DOHH2 (cell line): Measurements from ENCODE around the gene CAPN10.
"Not testable (repeated sequence)": the region's sequence is repeated elsewhere in the genome, so short reads cannot be mapped to it uniquely, and the experiment has no call there.

Source experiments
- H3F3A ChIP-seq: fragments of 200-600 bp; sonication (generic), shearing (Covaris generic); 2 replicates; pipeline ENCODE4 v1.6.0; 2016; ENCODE audit warnings: antibody characterized with exemption, mild to moderate bottlenecking; ENCODE audit not compliant: control insufficient read depth, insufficient read depth
- H3K27ac ChIP-seq: fragments of 200-600 bp; sonication (generic); 2 replicates; pipeline ENCODE4 v1.5.1; 2014; ENCODE audit warnings: low read depth, mild to moderate bottlenecking, low read length, moderate library complexity
- H3K27me3 ChIP-seq: fragments of 200-600 bp; sonication (generic); 2 replicates; pipeline ENCODE4 v1.6.1; 2014; ENCODE audit warnings: mild to moderate bottlenecking, low read length, mixed read lengths; ENCODE audit not compliant: control insufficient read depth
- H3K36me3 ChIP-seq: fragments of 200-600 bp; sonication (generic); 2 replicates; pipeline ENCODE4 v1.6.1; 2014; ENCODE audit warnings: mild to moderate bottlenecking, low read length, moderate library complexity, mixed read lengths; ENCODE audit not compliant: control insufficient read depth
- H3K4me1 ChIP-seq: fragments of 200-600 bp; sonication (generic); 2 replicates; pipeline ENCODE4 v1.6.1; 2014; ENCODE audit warnings: mild to moderate bottlenecking, low read length, mixed read lengths; ENCODE audit not compliant: control insufficient read depth
- H3K4me2 ChIP-seq: fragments of 200-600 bp; sonication (generic); 2 replicates; pipeline ENCODE4 v1.6.0; 2014; ENCODE audit warnings: mild to moderate bottlenecking, low read length, moderate library complexity
- H3K4me3 ChIP-seq: fragments of 200-600 bp; sonication (generic); 2 replicates; pipeline ENCODE4 v1.5.1; 2014; ENCODE audit warnings: mild to moderate bottlenecking, low read length, mixed read lengths
- H3K79me2 ChIP-seq: fragments of 200-600 bp; sonication (generic); 2 replicates; pipeline ENCODE4 v1.6.1; 2014; ENCODE audit warnings: mild to moderate bottlenecking, low read length, mixed read lengths; ENCODE audit not compliant: control insufficient read depth
- H3K9me2 ChIP-seq: fragments of 200-600 bp; sonication (generic); replicated peaks from 2 replicates; pipeline ENCODE4 v1.6.1; 2014; ENCODE audit warnings: mild to moderate bottlenecking, low read length, mixed read lengths; ENCODE audit not compliant: control insufficient read depth
- H3K9me3 ChIP-seq: fragments of 200-600 bp; sonication (generic); 2 replicates; pipeline ENCODE4 v1.6.1; 2014; ENCODE audit warnings: antibody characterized with exemption, low read length, mixed read lengths; ENCODE audit not compliant: control insufficient read depth, insufficient read depth
- H4K20me1 ChIP-seq: fragments of 200-600 bp; sonication (generic); 2 replicates; pipeline ENCODE4 v1.6.0; 2014; ENCODE audit warnings: low read depth, mild to moderate bottlenecking, antibody characterized with exemption, low read length, moderate library complexity; ENCODE audit not compliant: control insufficient read depth, insufficient read depth
- CTCF ChIP-seq: fragments of 200-600 bp; sonication (generic); IDR thresholded peaks from one replicate; pipeline ENCODE4 v1.5.1; 2014; ENCODE audit warnings: antibody characterized with exemption, mild to moderate bottlenecking, low read depth, low read length; ENCODE audit not compliant: poor library complexity, severe bottlenecking
- EZH2phosphoT487 ChIP-seq: fragments of 200-600 bp; sonication (generic); IDR thresholded peaks from 2 replicates; pipeline ENCODE4 v1.6.1; 2017; ENCODE audit warnings: borderline replicate concordance, mild to moderate bottlenecking, antibody characterized with exemption, low read length, moderate library complexity, mixed read lengths

The CAPN10 gene

GRCh38 chr2:240586198-240586918 is at the start of gene CAPN10:
Gene CAPN10, plus strand, starts transcription at chr2:240586734. Its CDS starts 178 bp downstream, at chr2:240586912.
- H3K9me3 ChIP-seq = no peaks in the 10 kb centered on the region
- H3K4me2 ChIP-seq = peak within 1 kb of the TSS; percentile 96
- peaks cover 54% of the 10 kb centered on the region for H3K36me3 ChIP-seq
- H3K79me2 ChIP-seq = peaks cover 85% of the 10 kb centered on the region
- peak within 1 kb of the TSS; percentile 98 for H3K27ac ChIP-seq
- peaks cover 57% of the 10 kb centered on the region for H3K4me1 ChIP-seq
- peaks cover 18% of the 10 kb centered on the region for H3F3A ChIP-seq
- H4K20me1 ChIP-seq = peaks cover 13% of the 10 kb centered on the region
- H3K4me3 ChIP-seq = peak within 1 kb of the TSS; percentile 78
- no peaks in the 10 kb centered on the region for H3K27me3 ChIP-seq
- no peaks in the 10 kb centered on the region for H3K9me2 ChIP-seq
- TF ChIP-seq EZH2phosphoT487 = no peak
- TF ChIP-seq CTCF = no peak

- Histone ChIP-seq H3K9me2 (no peaks in the 10 kb centered on the region), H3K27ac (no peak overlapping the region), H3K4me1 (no peaks in the 10 kb centered on the region), H3K4me3 (no peak overlapping the region), H3K36me3 (peaks cover 74% of the 10 kb centered on the region), H3K9me3 (peaks cover 11% of the 10 kb centered on the region; the same call in 1 of the 2 replicates), H3K79me2 (peaks cover 11% of the 10 kb centered on the region), H3K4me2 (no peak overlapping the region), H3F3A (no peaks in the 10 kb centered on the region), H4K20me1 (no peaks in the 10 kb centered on the region), H3K27me3 (no peaks in the 10 kb centered on the region)
- TF ChIP-seq EZH2phosphoT487 = no peak
Observed at GRCh38 chr2:240538031-240538780, 48.3 kb upstream of the CAPN10 start.

DNA sequence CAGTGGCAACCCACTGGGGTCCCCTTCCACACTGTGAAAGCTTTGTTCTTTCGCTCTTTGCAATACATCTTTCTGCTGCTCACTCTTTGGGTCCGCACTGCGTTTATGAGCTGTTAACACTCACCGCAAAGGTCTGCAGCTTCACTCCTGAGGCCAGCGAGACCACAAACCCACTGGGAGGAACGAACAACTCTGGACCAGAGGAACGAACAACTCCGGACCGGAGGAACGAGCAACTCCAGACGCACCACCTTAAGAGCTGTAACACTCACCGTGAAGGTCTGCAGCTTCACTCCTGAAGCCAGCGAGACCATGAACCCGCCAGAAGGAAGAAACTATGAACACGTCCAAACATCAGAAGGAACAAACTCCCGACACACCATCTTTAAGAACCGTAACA is 47.4 kb upstream of the CAPN10 start:
- not testable (repeated sequence) for H3F3A ChIP-seq, H3K9me2 ChIP-seq, H3K27ac ChIP-seq, H3K27me3 ChIP-seq, H3K4me2 ChIP-seq, H3K4me1 ChIP-seq, H3K4me3 ChIP-seq, H3K9me3 ChIP-seq, H4K20me1 ChIP-seq
- peaks cover 69% of the 10 kb centered on the region for H3K36me3 ChIP-seq
- H3K79me2 ChIP-seq = peaks cover 11% of the 10 kb centered on the region

DNA sequence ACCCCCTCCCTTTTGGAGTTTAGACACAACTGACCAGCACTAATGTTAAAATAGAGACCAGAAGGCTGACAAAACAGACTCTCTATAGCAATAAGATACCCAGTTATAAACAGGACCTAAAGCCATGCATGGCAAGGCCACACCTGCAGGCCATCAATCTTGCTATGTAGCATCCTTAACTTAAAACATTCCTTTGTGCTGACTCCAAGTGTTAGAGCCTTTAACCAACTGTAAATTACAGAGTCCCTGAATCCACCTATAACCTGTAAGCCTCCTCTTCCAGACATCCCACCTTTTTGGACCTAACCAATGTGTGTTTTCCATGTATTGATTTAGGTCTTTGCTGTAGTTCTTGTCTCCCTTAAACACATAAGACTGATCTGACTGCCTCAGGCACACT is 46.6 kb upstream of the CAPN10 start:
- no peaks in the 10 kb centered on the region for H4K20me1 ChIP-seq
- H3K36me3 ChIP-seq = peaks cover 65% of the 10 kb centered on the region
- 0 out of 2 replicates have a peak, but pooled peaks cover 4% of the 10 kb centered on the region for H3K9me3 ChIP-seq
- H3K4me1 ChIP-seq = no peaks in the 10 kb centered on the region
- TF ChIP-seq EZH2phosphoT487 (no peak), CTCF (no peak)
- 0 out of 2 replicates have a peak, but pooled peaks cover 3% of the 10 kb centered on the region for H3F3A ChIP-seq
- no peak overlapping the region for H3K4me3 ChIP-seq
- H3K4me2 ChIP-seq = no peak overlapping the region
- H3K27me3 ChIP-seq = no peaks in the 10 kb centered on the region
- H3K9me2 ChIP-seq = no peaks in the 10 kb centered on the region
- peaks cover 8% of the 10 kb centered on the region for H3K79me2 ChIP-seq
- no peak overlapping the region for H3K27ac ChIP-seq
